HepG2 (cell line): ENCODE data around the gene MUC13. TPM values are rescaled to one million over a fixed set of nuclear protein-coding genes. Genes with fewer than 3 reads are reported as not detected.
A peak's percentile ranks its signal among the peaks of the same experiment; 100 is the strongest.

Source experiments
- CBX2 ChIP-seq, 2 experiments: fragments of 200-600 bp in 1 of 2; sonication (generic); formaldehyde crosslinking in 1 of 2; IDR thresholded peaks; 2 replicates each; pipeline versions ENCODE4 v1.7.0 to v1.8.1; 2018 to 2022; ENCODE audit warnings: low read depth in 2 of 2, low read length in 1 of 2, mild to moderate bottlenecking in 1 of 2, missing genetic modification reagents in 1 of 2
- CC2D1A ChIP-seq: sonication (generic); formaldehyde crosslinking; IDR thresholded peaks from 2 replicates; pipeline ENCODE4 v1.8.1; 2023; ENCODE audit warnings: mild to moderate bottlenecking, missing genetic modification reagents
- FOXP1 ChIP-seq, 2 experiments: fragments of 450-650 bp in 1 of 2; IDR thresholded peaks; 2 replicates each; pipeline ENCODE4 v1.6.1; 2017 to 2018; ENCODE audit warnings: antibody characterized with exemption in 1 of 2
- GMEB2 ChIP-seq: IDR thresholded peaks from 2 replicates; pipeline ENCODE4 v1.6.1; 2016; ENCODE audit warnings: missing biosample characterization, missing genetic modification reagents, low read depth
- KAT8 ChIP-seq: IDR thresholded peaks from 2 replicates; pipeline ENCODE4 v1.6.1; 2016; ENCODE audit warnings: missing genetic modification reagents, missing compliant biosample characterization
- KLF15 ChIP-seq: sonication (generic); formaldehyde crosslinking; IDR thresholded peaks from 2 replicates; pipeline ENCODE4 v1.8.1; 2023; ENCODE audit warnings: borderline replicate concordance, mild to moderate bottlenecking, inconsistent platforms, missing genetic modification reagents, mixed read lengths
- MAZ ChIP-seq, 2 experiments: sonication (generic) in 1 of 2; formaldehyde crosslinking in 1 of 2; IDR thresholded peaks; 2 replicates each; pipeline versions ENCODE4 v1.5.0 to v1.6.1; 2012 to 2020; ENCODE audit warnings: low read depth in 2 of 2, mild to moderate bottlenecking in 2 of 2, borderline replicate concordance in 1 of 2, improper control_type of control experiment in 1 of 2, low read length in 1 of 2, missing genetic modification reagents in 1 of 2, moderate library complexity in 1 of 2
- NCOA2 ChIP-seq: sonication (generic); formaldehyde crosslinking; IDR thresholded peaks from 2 replicates; pipeline ENCODE4 v1.8.0; 2022; ENCODE audit warnings: inconsistent platforms
- PHB2 ChIP-seq: fragments of 450-650 bp; IDR thresholded peaks from 2 replicates; pipeline ENCODE4 v1.6.1; 2018; ENCODE audit not compliant: partially characterized antibody
- PHF21A ChIP-seq: sonication (generic); formaldehyde crosslinking; IDR thresholded peaks from 2 replicates; pipeline ENCODE4 v1.5.0; 2020; ENCODE audit warnings: mild to moderate bottlenecking, missing genetic modification reagents
- PHF8 ChIP-seq: sonication (generic); formaldehyde crosslinking; IDR thresholded peaks from 2 replicates; pipeline ENCODE4 v1.5.0; 2020; ENCODE audit warnings: missing genetic modification reagents
- PLSCR1 ChIP-seq: sonication (generic); formaldehyde crosslinking; IDR thresholded peaks from 2 replicates; pipeline ENCODE4 v1.5.0; 2020; ENCODE audit warnings: missing genetic modification reagents, mild to moderate bottlenecking, borderline replicate concordance
- RNF219 ChIP-seq: sonication (generic); formaldehyde crosslinking; IDR thresholded peaks from 2 replicates; pipeline ENCODE4 v1.5.0; 2020; ENCODE audit warnings: mild to moderate bottlenecking, missing genetic modification reagents
- STAT5B ChIP-seq: sonication (generic); formaldehyde crosslinking; IDR thresholded peaks from 2 replicates; pipeline ENCODE4 v1.4.0; 2020; ENCODE audit warnings: missing genetic modification reagents
- THAP8 ChIP-seq: sonication (generic); formaldehyde crosslinking; IDR thresholded peaks from 2 replicates; pipeline ENCODE4 v1.5.1; 2020; ENCODE audit warnings: missing genetic modification reagents, mild to moderate bottlenecking, borderline replicate concordance
- WIZ ChIP-seq: sonication (generic); formaldehyde crosslinking; IDR thresholded peaks from 2 replicates; pipeline ENCODE4 v1.5.1; 2020; ENCODE audit warnings: mild to moderate bottlenecking, missing genetic modification reagents
- ZNF136 ChIP-seq: sonication (generic); formaldehyde crosslinking; IDR thresholded peaks from 2 replicates; pipeline ENCODE4 v1.8.1; 2022; ENCODE audit warnings: low read depth, mild to moderate bottlenecking, moderate library complexity, missing genetic modification reagents
- ZNF382 ChIP-seq: sonication (generic); formaldehyde crosslinking; IDR thresholded peaks from 2 replicates; pipeline ENCODE4 v1.5.0; 2020; ENCODE audit warnings: missing genetic modification reagents, mild to moderate bottlenecking, borderline replicate concordance
- ZNF546 ChIP-seq: sonication (generic); formaldehyde crosslinking; conservative IDR thresholded peaks from 2 replicates; pipeline ENCODE4 v1.8.1; 2023; ENCODE audit warnings: mild to moderate bottlenecking, missing genetic modification reagents
- ZNF589 ChIP-seq: sonication (generic); formaldehyde crosslinking; conservative IDR thresholded peaks from 2 replicates; pipeline ENCODE4 v1.8.0; 2022; ENCODE audit warnings: mild to moderate bottlenecking, moderate library complexity, missing genetic modification reagents
- ZNF749 ChIP-seq: sonication (generic); formaldehyde crosslinking; IDR thresholded peaks from 2 replicates; pipeline ENCODE4 v1.8.0; 2022; ENCODE audit warnings: mild to moderate bottlenecking, missing genetic modification reagents, moderate library complexity, borderline replicate concordance
- ZNF841 ChIP-seq: sonication (generic); formaldehyde crosslinking; IDR thresholded peaks from 2 replicates; pipeline ENCODE4 v1.8.1; 2023; ENCODE audit warnings: missing genetic modification reagents, borderline replicate concordance
- polyA plus RNA-seq, 8 experiments: library from polyadenylated mRNA; depleted of rRNA in 3 of 8; stranded (reverse) in 7 of 8; unstranded in 1 of 8; fragments of >200 nt; fragmentation: Illumina TruSeq in 4 of 8; extraction: Trizol in 4 of 8; gene quantifications; 2 replicates each; pipeline versions ENCODE4 v1.2.1 to v1.2.3, GENCODE V29; 2011 to 2016; ENCODE audit warnings: low read depth in 4 of 8, missing spikeins in 1 of 8, mixed read lengths in 1 of 8; ENCODE audit not compliant: insufficient read depth in 1 of 8
- total RNA-seq, 5 experiments: library from RNA; depleted of rRNA; stranded (reverse); fragments of >200 nt; fragmentation: Illumina TruSeq; extraction: Trizol; gene quantifications; 2 replicates each; pipeline ENCODE4 v1.2.3, GENCODE V29; 2016; ENCODE audit warnings: low read depth in 1 of 5

Gene MUC13
- total and polyA plus RNA-seq, 2 of the 13 experiments (the other 11 are each of a cell fraction or from before 2014, with no cell fraction given), result 0.04 to 1.2 TPM

GRCh38 chr3:124886168-124887056 lies 48.1 kb downstream of the MUC13 start (continued):
- no peak for TF ChIP-seq CBX2 (IDR thresholded peaks at IDR 0.05; ENCODE audit: low read depth, low read length)
- TF ChIP-seq CBX2 (CRISPR knock-in tag; IDR thresholded peaks at IDR 0.05; ENCODE audit: low read depth), result no peak
- TF ChIP-seq THAP8, result no peak
- no peak for TF ChIP-seq ZNF841
- no peak for TF ChIP-seq KLF15 (CRISPR knock-in tag)
- no peak; the same call in 1 of the 2 replicates for TF ChIP-seq RNF219 (CRISPR knock-in tag)
- TF ChIP-seq PHF21A (CRISPR knock-in tag), result peak; percentile 76
- TF ChIP-seq PHB2, result no peak
- no peak for TF ChIP-seq GMEB2
- TF ChIP-seq STAT5B (CRISPR knock-in tag), result no peak
- peak; percentile 39; the same call in 1 of the 2 replicates for TF ChIP-seq KAT8 (CRISPR knock-in tag)
- 0 out of 2 replicates have a peak, but pooled peaks have one; percentile 41 for TF ChIP-seq PHF8 (CRISPR knock-in tag)
- no peak for TF ChIP-seq ZNF546 (CRISPR knock-in tag)
- no peak for TF ChIP-seq FOXP1 (IDR thresholded peaks at IDR 0.05)
- no peak for TF ChIP-seq FOXP1 (CRISPR knock-in tag; IDR thresholded peaks at IDR 0.05)
- TF ChIP-seq CC2D1A (CRISPR knock-in tag), result no peak
- TF ChIP-seq ZNF589 (CRISPR knock-in tag), result no peak
- TF ChIP-seq ZNF382 (CRISPR knock-in tag), result no peak
- no peak for TF ChIP-seq PLSCR1
- TF ChIP-seq MAZ (IDR thresholded peaks at IDR 0.05; ENCODE audit: borderline replicate concordance, low read depth, low read length), result no peak
- no peak; the same call in none of the 2 replicates for TF ChIP-seq MAZ (CRISPR knock-in tag; IDR thresholded peaks at IDR 0.05; ENCODE audit: low read depth)
- TF ChIP-seq NCOA2 (CRISPR knock-in tag), result no peak; the same call in 1 of the 2 replicates
- no peak for TF ChIP-seq ZNF749 (CRISPR knock-in tag)
- no peak for TF ChIP-seq ZNF136
- TF ChIP-seq WIZ (CRISPR knock-in tag), result no peak
